Measurements from ENCODE around the gene NRF1.

GRCh38 chr7:129780974-129781927, 169.7 kb downstream of the NRF1 start:
- TF ChIP-seq POLR2A (IDR thresholded peaks at IDR 0.05), result no peak
- TF ChIP-seq, protein P1, sequence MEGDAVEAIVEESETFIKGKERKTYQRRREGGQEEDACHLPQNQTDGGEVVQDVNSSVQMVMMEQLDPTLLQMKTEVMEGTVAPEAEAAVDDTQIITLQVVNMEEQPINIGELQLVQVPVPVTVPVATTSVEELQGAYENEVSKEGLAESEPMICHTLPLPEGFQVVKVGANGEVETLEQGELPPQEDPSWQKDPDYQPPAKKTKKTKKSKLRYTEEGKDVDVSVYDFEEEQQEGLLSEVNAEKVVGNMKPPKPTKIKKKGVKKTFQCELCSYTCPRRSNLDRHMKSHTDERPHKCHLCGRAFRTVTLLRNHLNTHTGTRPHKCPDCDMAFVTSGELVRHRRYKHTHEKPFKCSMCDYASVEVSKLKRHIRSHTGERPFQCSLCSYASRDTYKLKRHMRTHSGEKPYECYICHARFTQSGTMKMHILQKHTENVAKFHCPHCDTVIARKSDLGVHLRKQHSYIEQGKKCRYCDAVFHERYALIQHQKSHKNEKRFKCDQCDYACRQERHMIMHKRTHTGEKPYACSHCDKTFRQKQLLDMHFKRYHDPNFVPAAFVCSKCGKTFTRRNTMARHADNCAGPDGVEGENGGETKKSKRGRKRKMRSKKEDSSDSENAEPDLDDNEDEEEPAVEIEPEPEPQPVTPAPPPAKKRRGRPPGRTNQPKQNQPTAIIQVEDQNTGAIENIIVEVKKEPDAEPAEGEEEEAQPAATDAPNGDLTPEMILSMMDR (IDR thresholded peaks at IDR 0.05), result no peak

All from vagina (tissue), 2 donors.